ENCODE results near the gene EDN3. TPM values are rescaled to one million over a fixed set of nuclear protein-coding genes. Genes with fewer than 3 reads are reported as not detected.

Gene EDN3
- total and polyA plus RNA-seq, 2 of the 8 experiments (the other 6 are each of a cell fraction or from before 2014, with no cell fraction given): 0.17 to 0.38 TPM

- TF ChIP-seq CHD7 (IDR thresholded peaks at IDR 0.05; ENCODE audit: insufficient replicate concordance, low read length): no peak
- peak; percentile 8; the same call in 1 of the 2 replicates for TF ChIP-seq MAFK (IDR thresholded peaks at IDR 0.05; ENCODE audit: low read depth, low read length)
- no peak for TF ChIP-seq RNF2 (IDR thresholded peaks at IDR 0.05; ENCODE audit: borderline replicate concordance, low read depth, low read length, missing control alignments, poor library complexity, severe bottlenecking)
- no peak for TF ChIP-seq NANOG (IDR thresholded peaks at IDR 0.05; ENCODE audit: insufficient read depth, low read depth, low read length, poor library complexity, severe bottlenecking)
Observed at GRCh38 chr20:59351157-59352040, 51.0 kb downstream of the EDN3 start (continued).
